ENCODE results near the gene CLCA2.

Gene CLCA2

DNA sequence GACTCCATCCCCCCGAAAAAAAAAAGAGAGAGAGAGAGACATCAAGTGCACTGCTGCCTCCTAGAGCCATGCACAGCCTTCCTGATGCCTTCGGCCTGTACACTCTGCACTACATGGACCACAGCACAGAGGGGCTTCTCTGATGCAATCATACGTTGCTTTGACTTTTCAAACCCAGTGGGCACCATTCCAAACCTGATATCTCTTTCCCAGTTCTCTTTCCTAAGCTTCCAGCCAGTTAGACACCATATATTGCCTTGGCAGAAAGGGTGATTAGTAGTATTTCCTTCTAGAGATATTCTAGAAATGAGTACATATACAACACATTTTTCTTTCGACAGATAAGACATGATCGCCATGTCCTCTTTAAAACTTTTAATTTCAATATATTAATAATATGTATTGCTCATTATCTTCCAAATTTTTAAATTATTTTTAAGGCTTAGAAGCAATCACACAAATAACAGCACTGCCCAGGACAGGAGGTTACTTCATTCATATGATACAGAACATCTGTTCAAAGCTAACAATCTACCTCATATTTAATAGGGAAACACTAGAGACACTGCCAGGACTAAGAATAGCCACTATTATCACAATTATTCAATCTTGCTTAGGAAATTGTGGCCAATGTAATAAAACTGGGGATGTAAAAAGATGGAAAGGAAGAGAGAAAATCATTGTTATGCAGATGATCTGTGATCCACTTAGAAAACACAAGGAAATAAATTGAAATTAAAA lies 54.6 kb downstream of the CLCA2 start:
- DNase-seq, result no peak

GRCh38 chr1:86481966-86482365 lies 58.0 kb downstream of the CLCA2 start:
- DNase-seq, result no peak

DNA sequence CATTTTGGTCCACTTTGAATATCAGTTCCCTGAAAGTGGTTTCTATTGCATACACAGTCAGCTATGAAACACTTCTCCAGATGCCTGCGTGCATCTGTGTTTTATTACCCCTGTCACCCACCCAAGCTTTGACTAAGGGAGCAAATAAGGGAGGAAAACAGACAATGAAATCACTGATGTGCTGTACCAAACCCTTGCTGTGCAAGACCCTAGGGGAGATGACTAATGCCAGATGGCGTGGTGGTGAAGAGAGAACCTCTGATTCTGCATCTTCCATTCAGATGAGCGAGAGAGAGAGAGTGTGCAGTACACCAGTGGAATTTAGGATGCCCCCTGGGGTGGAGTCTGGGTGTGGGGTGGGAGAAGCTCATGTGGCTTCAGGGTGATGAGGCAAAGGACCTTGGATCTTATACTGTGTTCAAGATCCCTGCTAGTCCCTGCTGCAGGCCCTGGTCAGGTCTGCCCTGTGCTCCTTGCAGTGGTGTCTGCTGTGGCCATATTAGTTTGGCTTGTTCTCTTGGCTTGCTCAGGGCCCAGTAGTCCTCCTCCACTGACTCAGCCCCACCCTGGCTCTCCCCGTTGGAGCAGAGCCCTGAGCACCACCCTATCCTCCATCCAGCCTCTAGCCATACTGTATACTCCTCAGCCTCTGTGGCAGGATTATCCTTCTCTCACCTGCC lies 63.3 kb downstream of the CLCA2 start:
- DNase-seq, result no peak

GRCh38 chr1:86487811-86488141 lies 63.8 kb downstream of the CLCA2 start:
- no peak for DNase-seq

GRCh38 chr1:86489242-86489878 lies 65.4 kb downstream of the CLCA2 start:
- DNase-seq, result no peak

DNA sequence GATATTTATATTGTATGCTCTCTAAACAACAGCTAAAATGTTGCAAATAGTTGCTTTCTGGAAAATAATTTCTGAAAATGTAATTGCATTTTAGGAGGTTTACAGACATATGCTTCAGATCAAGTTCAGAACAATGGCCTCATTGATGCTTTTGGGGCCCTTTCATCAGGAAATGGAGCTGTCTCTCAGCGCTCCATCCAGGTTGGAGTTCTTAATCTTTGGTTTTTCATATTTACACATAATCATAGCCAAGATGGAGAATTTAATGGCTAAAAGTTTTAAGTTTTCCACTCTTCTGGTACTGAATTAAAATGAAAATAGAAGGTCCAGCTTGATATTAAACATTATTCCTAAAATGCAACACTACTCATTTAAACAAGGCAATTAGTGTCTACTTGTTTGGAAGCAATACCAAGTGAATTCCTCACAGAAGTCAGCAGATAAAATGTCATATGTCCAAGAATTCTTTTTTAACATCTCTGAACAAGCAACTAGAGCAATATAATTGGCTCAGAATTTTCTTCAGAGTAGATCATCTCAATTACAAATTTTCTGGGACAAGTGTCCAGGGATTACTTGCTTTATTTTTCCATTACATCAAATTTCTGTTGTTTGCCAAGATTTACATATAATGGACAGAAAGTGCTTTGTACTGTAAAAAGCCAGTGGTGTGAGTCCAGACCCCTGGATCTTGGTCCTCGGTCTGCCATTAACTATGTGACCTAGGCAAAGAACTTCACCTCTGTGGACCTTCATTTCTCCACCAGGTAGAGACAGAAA lies 67.4 kb downstream of the CLCA2 start:
- DNase-seq, result no peak

- DNase-seq, result no peak
Observed at GRCh38 chr1:86498281-86498680, 74.3 kb downstream of the CLCA2 start.

- DNase-seq, result peak; percentile 65 to 86
Observed at GRCh38 chr1:86499987-86500593, 76.1 kb downstream of the CLCA2 start.

DNA sequence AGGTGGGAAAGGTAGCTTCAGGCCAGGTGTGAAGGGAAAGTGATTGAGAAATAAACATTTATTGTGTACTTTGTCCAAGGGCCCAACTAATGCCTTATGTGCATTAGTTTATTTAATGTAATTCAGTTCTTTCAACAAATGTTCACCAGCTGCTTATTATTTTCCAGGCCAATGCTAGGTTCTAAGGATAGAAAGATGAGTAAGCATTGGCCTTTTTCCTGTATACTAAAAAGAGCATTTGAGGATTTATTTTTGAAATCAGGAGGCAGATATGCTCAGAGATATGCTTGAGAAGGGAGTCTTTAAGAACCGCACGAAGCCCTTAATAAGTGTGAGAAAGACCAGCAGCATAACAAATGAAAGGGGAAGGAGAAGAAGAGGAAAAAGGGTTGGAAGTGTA lies 76.7 kb downstream of the CLCA2 start:
- DNase-seq, result no peak

- peak; percentile 19 to 21 for DNase-seq
Observed at GRCh38 chr1:86502125-86502646, 78.2 kb downstream of the CLCA2 start.

GRCh38 chr1:86502721-86503405 lies 78.9 kb downstream of the CLCA2 start:
- DNase-seq, result no peak

DNA sequence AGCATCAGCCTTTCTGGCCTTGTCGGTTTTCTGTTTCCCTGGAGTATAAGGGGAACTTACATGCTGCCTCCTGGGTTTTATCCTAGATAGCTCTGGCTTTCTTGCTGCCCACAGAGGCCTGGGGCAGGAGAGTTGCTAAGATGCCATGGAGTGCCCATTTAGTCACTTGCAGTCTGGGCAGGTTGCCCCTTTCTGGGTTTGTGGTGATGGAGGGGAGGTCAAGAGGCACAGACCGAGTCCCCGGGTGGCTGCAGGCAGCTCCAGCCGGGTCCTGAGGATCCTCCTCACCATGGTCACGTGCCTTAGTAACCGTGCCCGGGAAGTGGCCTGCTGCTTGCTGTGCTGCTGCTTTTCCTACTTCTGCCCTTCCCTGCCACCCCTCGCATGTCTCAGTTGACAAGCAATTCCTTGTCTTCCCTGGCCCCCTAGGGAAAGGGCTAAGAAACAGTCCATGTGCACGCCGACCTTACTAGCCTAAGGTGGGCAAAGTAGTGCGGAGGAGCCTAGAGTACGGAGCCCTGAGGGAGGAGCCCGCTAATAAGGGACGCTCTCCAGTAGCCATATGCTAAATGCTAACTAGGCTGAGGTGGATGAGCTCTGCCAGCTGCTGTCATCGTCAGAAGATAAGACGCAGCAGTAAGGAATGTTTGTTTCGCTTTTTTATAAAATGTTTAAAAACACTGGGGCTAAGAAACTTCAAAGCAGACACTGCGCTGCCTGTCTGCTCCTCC lies 79.6 kb downstream of the CLCA2 start:
- DNase-seq, result no peak

DNA sequence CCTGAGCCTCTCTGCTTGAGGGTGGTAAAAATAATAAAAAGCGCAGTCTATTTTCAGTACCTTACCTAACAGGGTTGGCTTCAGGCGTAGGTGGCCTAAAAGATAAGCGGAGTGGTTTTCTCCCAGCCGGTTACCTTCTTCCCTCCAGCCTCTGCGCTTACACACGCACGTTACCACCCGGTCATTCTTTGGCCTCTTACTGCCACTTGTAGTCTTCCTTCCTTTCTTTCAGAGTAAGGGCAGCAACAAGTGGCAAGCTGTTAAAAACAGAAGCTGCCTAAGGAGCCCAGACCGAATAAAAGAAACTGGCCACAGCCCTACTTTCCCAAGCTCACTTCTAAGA lies 80.1 kb downstream of the CLCA2 start:
- DNase-seq, result no peak

GRCh38 chr1:86504895-86505563 lies 81.1 kb downstream of the CLCA2 start:
- DNase-seq, result no peak

DNA sequence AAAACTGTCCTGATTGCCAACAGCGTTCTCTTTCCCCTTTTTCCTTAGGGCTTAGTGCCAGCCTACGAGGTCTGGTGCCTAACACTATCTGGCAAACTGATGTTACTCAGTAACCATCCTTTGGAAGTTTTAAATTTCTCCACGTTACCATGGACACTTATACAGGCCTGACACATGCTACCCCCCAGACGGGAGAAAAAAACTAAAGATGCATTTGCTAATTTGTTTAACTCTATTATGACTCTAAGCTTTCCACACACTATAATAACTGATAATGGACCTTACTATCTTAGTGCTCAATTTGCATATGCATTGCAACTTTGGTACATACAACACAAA lies 81.6 kb downstream of the CLCA2 start:
- no peak for DNase-seq

Measured in Kasumi-1 (cell line).